ENCODE data around the gene GINS2.

GINS2 gene

DNA sequence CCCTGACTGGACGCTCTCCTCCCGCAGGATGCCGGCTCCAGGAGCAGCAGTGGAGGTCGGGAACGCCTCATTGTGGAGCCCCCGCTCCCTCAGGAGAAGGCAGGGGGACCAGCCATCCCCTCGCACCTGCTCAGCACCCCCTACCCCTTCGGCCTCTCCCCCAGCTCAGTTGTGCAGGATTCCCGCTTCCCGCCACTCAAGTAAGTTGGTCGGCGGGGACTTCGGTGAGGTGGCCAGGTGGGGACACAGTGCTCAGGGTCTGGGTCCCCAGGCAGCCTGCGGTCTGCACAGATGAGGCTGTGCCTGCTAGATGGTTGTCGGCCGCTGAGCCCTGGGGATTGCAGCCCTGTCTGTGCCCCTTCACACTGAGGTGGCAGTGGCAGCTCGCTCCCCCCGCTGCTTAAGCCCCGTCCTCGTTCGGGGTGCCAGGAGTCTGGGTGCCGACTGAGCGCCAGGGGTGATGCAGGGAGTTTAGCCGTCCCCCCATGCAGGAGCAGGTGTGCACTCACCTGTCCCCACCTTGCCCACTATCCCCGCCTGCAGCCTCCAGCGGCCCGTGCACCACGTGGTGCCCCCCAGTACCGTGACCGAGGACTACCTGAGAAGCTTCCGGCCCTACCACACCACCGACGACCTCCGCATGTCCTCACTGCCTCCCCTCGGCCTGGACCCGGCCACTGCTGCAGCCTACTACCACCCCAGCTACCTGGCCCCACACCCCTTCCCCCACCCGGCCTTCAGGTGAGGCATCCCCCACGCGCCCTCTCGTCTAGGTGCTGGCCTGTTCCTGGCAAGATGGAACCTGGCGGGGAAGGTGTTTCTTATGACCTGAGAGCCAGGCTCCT is 34.3 kb downstream of the GINS2 start:
- no peak for DNase-seq (ENCODE audit: low read depth, low spot score)

DNA sequence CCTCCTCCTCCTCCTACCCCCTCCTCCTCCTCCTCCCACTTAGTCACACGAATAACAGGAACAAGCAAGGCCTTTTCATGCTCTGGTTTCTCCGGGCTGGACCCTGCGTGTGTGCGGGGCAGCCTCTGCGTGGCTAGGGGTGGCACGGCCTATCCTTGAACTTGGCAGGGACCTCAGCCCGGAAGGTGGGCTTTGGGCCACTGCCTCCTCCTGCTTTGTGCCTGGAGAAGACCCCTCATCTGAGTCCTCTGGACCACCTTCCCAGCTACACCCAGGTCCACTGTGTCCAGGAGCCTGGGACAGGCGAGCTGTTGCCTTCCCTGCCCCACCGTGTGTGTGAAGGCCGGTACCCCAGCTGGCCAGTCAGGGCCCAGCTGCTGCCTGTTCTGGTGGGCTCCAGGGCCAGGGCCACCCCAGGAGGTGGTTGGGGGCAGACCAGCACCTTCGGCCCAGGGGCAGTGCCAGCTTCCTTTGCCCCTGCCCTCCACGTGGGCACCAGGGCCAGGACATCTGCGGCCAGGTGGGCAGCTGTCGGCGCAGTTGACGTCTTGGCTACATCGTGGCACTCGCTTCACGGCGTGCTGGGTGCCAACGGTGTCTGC is 35.4 kb downstream of the GINS2 start:
- DNase-seq (ENCODE audit: low read depth, low spot score), result no peak

- DNase-seq (ENCODE audit: low read depth, low spot score), result no peak
Measured at GRCh38 chr16:85652431-85653221, 36.1 kb downstream of the GINS2 start.

DNA sequence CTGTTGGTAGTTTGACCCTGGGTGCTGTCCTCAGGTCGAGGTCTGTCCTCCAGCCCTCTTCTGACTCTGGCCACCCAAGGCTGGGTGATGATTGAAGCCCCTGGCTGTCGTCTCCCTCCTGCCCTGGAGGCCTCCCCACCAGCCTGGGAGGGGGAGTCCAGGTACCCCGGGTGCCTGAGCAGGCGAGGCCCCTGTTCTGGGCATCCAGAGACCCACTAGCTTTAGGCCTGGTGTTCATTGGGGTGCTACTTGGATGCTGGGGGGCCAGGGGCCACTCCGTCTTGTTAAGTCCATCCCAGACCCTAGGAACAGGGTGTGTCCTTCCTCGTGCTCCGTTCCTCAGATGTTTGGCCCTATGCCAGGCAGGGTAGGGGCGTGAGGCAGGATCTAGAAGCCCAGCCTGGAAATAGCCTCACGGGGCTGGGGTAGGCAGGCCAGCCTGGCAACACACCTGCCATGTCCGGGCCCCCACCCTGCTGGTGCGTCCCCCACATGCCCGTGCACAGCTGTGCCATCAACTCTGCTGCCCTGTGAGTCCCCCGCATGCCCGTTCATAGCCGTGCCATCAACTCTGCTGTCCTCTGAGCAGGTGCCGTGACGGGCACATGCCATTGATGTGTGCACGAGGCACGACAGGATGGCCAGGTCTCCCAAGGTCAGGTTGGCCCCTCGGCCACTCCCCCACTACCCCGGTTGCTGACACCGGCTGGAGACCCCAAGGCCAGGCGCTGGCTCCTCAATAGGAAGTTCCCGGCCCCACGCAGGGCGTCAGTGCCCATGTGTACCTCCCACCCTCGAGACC is 36.9 kb downstream of the GINS2 start:
- DNase-seq (ENCODE audit: low read depth, low spot score), result no peak

- DNase-seq (ENCODE audit: low read depth, low spot score), result no peak
Measured at GRCh38 chr16:85650844-85651628, 37.7 kb downstream of the GINS2 start.

- no peak for DNase-seq (ENCODE audit: low read depth, low spot score)
Measured at GRCh38 chr16:85650135-85650843, 38.5 kb downstream of the GINS2 start.

DNA sequence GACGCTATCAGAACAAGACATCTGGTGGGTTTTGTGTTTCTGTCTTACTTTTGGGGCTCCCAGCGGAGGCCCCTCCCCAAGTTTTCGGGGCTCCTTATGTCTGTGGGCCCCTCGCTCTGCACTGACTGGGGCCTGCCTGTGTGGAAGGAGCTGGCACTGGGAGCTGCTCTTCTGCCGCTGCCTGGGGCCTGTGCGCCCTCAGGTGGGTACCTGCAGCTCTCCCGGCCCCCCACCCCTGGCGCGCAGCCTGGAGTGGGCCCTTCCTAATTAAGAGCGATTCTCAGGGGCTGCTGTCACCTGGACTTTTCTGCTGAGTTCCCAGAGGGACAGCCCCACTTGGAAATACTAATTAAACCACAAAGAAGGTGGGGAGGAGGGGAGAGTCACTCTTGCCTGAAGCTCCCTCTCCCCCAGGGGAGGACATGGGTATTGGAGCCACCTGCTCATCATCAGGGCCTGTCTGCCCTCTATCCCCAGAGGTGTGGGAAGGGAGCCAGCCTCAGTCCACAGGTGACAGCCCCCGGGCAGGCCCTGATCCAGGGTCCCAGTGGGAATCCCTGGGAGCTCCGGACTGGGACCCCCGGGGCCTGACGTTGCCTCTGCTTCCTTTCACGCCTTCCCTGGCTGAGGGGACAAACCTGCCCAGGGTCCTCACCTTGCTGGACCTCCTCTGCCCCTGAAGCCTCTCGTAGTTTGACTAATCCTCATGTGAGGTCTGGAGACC is 39.2 kb downstream of the GINS2 start:
- no peak for DNase-seq (ENCODE audit: low read depth, low spot score)

GRCh38 chr16:85648805-85649204 is 39.9 kb downstream of the GINS2 start:
- DNase-seq (ENCODE audit: low read depth, low spot score), result no peak

- DNase-seq (ENCODE audit: low read depth, low spot score), result no peak
Measured at GRCh38 chr16:85648070-85648714, 40.6 kb downstream of the GINS2 start.

DNA sequence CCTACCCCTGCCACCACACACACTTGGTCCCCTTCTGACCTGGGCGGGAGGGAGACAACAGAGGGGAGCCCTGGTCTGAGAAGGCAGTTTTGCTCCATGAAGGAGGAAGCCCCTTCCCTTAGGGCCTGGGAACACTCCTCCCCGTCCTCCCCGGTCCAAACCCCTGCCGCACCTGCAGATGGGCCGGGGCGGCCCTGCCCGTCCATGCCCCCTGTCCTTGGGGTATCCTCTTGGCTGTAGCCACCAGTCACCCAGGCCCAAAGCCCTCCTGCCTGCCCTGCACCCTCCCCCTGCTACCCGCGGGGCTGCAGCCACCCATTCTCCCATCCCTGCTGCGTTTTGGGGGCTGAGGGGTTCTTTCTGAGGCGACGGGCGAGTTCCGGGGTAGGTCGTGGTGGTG is 41.8 kb downstream of the GINS2 start:
- no peak for DNase-seq (ENCODE audit: low read depth, low spot score)

GRCh38 chr16:85646358-85646907 is 42.3 kb downstream of the GINS2 start:
- DNase-seq (ENCODE audit: low read depth, low spot score), result no peak

DNA sequence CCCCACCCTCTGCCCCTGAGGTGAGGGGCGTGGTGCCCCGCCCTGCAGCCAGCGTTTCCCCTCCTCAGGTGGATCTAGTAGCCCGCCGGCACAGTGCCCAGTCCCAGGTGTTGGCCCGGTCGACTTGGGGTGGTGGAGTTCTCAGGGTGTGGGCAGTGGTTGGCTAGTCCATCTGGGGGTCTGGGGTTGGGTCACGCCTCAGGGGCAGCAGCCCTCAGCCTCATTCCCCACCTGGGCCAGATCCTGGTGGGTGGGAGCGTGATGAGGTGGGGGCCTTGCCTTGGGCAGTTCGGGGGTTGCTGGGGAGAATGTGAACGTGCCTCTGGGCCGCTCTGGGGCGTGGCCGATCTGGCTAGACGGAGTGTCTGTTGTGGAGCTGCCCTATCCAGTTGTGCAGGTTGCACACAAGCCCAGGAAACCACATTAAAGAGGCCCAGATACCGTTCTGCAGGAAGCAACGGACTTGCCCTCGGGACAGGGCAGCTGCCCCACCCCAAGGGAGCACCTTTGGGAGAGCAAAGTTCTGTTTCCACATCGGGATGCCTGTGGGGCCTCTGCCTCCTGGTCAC is 43.6 kb downstream of the GINS2 start:
- no peak for DNase-seq (ENCODE audit: low read depth, low spot score)

DNA sequence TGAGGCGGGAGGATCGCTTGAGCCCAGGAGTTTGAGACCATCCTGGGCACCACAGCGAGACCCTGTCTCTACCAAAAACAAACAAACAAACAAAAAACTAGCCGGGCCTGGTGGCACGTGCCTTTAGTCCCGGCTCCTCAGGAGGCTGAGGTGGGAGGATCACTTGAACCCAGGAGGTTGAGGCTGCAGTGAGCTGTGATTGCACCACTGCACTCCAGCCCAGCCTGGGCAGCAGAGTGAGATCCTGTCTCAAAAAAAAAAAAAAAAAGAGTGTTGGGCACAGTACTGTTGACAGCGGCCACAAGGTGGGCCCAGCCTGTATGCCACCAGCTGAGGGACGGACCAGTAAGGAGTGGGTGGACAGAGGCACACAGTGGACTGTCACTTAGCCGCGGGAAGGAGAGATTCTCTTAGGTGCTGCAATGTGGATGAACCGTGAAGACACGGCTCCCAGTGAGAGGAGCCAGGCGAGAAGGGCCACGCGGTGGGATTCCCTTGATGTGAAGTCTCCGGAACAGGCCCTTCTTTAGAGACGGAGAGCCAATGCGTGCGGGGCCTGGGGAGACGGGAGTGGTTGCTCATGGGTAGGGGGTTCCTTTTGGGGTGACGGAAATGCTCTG is 44.6 kb downstream of the GINS2 start:
- no peak for DNase-seq (ENCODE audit: low read depth, low spot score)

- DNase-seq (ENCODE audit: low read depth, low spot score), result no peak
Measured at GRCh38 chr16:85643631-85644030, 45.1 kb downstream of the GINS2 start.

- DNase-seq (ENCODE audit: low read depth, low spot score), result no peak
Measured at GRCh38 chr16:85642762-85643358, 45.9 kb downstream of the GINS2 start.

GRCh38 chr16:85641776-85642176 is 47.0 kb downstream of the GINS2 start:
- no peak for DNase-seq (ENCODE audit: low read depth, low spot score)

DNA sequence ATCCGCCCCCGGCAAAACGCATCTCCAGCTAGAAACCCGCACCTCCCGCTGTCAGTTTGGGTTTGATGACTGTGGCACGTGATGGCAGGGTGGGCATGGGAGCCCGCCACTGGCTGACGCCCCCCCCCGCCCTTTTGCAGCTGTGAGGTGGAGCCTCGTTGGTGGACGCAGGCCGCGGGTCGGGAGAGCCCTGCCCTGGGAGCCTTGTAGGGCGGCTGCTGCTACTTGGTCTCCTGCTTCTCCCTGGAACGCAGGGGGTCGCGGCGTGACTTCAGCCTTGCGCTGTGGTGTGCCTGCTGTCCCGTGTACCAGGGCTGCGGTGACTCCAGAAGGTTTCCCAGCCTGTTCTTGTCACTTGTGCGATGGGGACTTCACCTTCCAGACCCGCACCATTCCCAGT is 47.4 kb downstream of the GINS2 start:
- no peak for DNase-seq (ENCODE audit: low read depth, low spot score)

DNA sequence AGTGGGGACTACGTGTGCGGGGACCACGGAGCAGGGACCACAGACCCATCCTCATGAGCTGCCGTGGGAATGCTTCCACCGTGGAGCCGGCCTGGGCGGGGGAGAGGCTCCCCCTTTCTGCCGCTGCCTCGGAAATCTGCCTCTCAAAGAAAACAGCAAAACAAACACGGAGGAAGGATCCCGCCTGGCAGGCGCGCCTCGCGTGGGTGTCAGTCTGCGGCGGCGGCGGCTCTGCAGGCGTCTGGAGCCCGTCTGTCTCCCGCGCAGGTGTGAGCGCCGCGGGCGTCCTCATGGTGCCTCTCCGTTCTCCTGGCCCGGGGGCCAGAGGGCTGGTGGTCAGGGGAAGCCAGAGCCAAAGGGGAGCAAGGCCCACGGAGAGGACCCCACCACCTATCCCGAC is 48.2 kb downstream of the GINS2 start:
- DNase-seq (ENCODE audit: low read depth, low spot score), result no peak

Measured in iPS DF 19.7 (cell line).